ENCODE results near the gene SLC25A51. TPM values are rescaled to one million over a fixed set of nuclear protein-coding genes. Genes with fewer than 3 reads are reported as not detected.

Gene SLC25A51
- total RNA-seq, 1 donor from 2014 or later, result 52.5 TPM

DNA sequence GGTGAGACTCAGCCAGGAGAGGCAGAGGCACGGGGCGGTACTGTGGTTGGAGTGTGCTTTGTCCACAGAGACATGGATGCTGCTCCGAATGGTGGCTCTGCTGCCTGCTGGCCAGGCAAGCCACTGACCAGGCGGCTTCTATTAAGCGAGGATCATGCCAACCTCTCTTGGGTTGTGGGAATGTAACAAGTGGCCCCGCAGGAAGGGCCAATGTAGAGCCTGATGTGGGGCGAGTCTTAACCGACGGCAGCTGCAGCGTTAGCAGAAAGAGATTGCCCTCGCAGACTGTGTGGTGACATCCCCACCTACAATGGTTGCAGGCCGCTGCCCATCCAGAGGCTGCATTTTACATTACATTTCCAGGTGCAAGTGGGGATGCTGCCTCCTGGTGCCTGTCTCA, 46.6 kb upstream of the SLC25A51 start:
- H3K36me3 Mint-ChIP-seq (ENCODE audit: low read depth), result peaks cover 31% of the 10 kb centered on the region
- H3K27ac Mint-ChIP-seq (ENCODE audit: unreplicated experiment), result peak overlapping the region; percentile 82
- H3K9me3 Mint-ChIP-seq (ENCODE audit: low read depth), result peaks cover 6% of the 10 kb centered on the region
- DNase-seq (ENCODE audit: low spot score), result no peak
- no peaks in the 10 kb centered on the region for H3K27me3 Mint-ChIP-seq (ENCODE audit: low read depth)
- no peak overlapping the region for H3K4me3 Mint-ChIP-seq (ENCODE audit: unreplicated experiment)
- peaks cover 84% of the 10 kb centered on the region for H3K4me1 Mint-ChIP-seq (ENCODE audit: low read depth)
- peak; percentile 26 for TF ChIP-seq CTCF (IDR thresholded peaks at IDR 0.05)

- Mint-ChIP-seq H3K4me3 (ENCODE audit: unreplicated experiment) (no peak overlapping the region), H3K4me1 (ENCODE audit: low read depth) (peaks cover 87% of the 10 kb centered on the region), H3K9me3 (ENCODE audit: low read depth) (peaks cover 6% of the 10 kb centered on the region), H3K36me3 (ENCODE audit: low read depth) (peaks cover 25% of the 10 kb centered on the region), H3K27me3 (ENCODE audit: low read depth) (no peaks in the 10 kb centered on the region), H3K27ac (ENCODE audit: unreplicated experiment) (peak overlapping the region; percentile 82)
- no peak for DNase-seq (ENCODE audit: low spot score)
- TF ChIP-seq CTCF (IDR thresholded peaks at IDR 0.05), result no peak
Measured at GRCh38 chr9:37949576-37949975, 45.6 kb upstream of the SLC25A51 start.

DNA sequence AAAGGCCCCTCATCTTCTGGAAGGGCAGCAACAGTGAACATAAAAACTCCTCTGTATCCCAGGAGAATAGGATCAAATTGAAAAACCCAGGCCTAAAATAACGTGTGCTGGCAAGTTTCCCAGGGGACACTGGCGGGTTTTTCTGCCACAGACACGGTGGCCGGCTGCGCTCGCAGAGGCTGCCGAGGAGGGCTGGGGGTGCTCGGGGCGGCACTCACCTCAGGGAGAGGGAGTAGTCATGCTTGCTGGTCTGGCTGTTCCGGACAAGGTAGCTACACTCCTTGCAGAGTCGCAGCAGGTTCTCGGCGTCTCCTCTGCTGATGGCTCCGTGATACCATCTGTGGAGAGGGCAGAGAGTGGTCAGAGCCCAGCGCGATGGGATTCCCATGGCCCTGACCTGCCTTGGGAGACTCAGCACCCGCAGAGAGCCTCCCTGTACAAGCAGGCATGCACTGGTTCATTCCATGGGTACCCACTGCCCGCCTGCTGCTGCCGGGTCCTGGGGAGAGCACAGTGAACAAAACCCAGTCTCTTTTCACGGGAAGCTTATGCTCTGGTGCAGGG, 44.6 kb upstream of the SLC25A51 start:
- peaks cover 6% of the 10 kb centered on the region for H3K9me3 Mint-ChIP-seq (ENCODE audit: low read depth)
- no peak for DNase-seq (ENCODE audit: low spot score)
- peaks cover 87% of the 10 kb centered on the region for H3K4me1 Mint-ChIP-seq (ENCODE audit: low read depth)
- peaks cover 22% of the 10 kb centered on the region for H3K36me3 Mint-ChIP-seq (ENCODE audit: low read depth)
- H3K27ac Mint-ChIP-seq (ENCODE audit: unreplicated experiment), result no peak overlapping the region
- no peaks in the 10 kb centered on the region for H3K27me3 Mint-ChIP-seq (ENCODE audit: low read depth)
- TF ChIP-seq CTCF (IDR thresholded peaks at IDR 0.05), result no peak
- no peak overlapping the region for H3K4me3 Mint-ChIP-seq (ENCODE audit: unreplicated experiment)

DNA sequence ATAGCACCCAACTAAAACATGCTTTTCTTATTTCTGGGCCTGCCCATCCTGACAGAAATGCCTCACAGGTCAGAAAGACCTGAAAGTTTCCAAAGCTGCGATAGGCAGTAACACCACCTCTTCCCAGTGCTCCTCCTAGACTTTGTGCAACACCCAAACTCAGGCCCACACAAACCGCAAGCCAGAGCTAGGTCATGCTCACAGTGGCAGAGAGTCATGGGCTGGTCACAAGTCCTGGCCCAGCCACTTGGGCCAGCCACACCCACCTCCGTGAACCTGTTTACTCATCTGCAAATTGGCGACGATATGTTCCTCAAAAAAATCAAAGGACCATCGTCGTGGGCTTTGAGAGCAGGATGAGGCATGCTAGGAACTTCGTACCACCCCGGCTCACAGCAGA, 44.0 kb upstream of the SLC25A51 start:
- Mint-ChIP-seq H3K4me3 (ENCODE audit: unreplicated experiment) (no peak overlapping the region), H3K27ac (ENCODE audit: unreplicated experiment) (no peak overlapping the region), H3K9me3 (ENCODE audit: low read depth) (peaks cover 2% of the 10 kb centered on the region), H3K4me1 (ENCODE audit: low read depth) (peaks cover 87% of the 10 kb centered on the region), H3K27me3 (ENCODE audit: low read depth) (no peaks in the 10 kb centered on the region), H3K36me3 (ENCODE audit: low read depth) (peaks cover 19% of the 10 kb centered on the region)
- no peak for DNase-seq (ENCODE audit: low spot score)
- TF ChIP-seq CTCF (IDR thresholded peaks at IDR 0.05), result no peak

- peaks cover 86% of the 10 kb centered on the region for H3K4me1 Mint-ChIP-seq (ENCODE audit: low read depth)
- no peak for DNase-seq (ENCODE audit: low spot score)
- no peaks in the 10 kb centered on the region for H3K9me3 Mint-ChIP-seq (ENCODE audit: low read depth)
- H3K4me3 Mint-ChIP-seq (ENCODE audit: unreplicated experiment), result no peak overlapping the region
- peaks cover 14% of the 10 kb centered on the region for H3K36me3 Mint-ChIP-seq (ENCODE audit: low read depth)
- H3K27me3 Mint-ChIP-seq (ENCODE audit: low read depth), result no peaks in the 10 kb centered on the region
- no peak for TF ChIP-seq CTCF (IDR thresholded peaks at IDR 0.05)
- H3K27ac Mint-ChIP-seq (ENCODE audit: unreplicated experiment), result peak overlapping the region; percentile 54
Measured at GRCh38 chr9:37947471-37947870, 43.5 kb upstream of the SLC25A51 start.
